Ovary (tissue), 9 donors: ENCODE data around the gene HACD2. TPM values are rescaled to one million over a fixed set of nuclear protein-coding genes. Genes with fewer than 3 reads are reported as not detected.

Experiments
- DNase-seq, 5 donors: peaks; one replicate each; pipeline ENCODE4 v3.0.0-alpha.2; 2019 to 2020
- H3K27ac ChIP-seq, 2 donors: fragments of 200-600 bp; one replicate each; pipeline versions ENCODE4 v1.5.1 to v1.8.0; 2019 to 2022
- H3K27me3 ChIP-seq: fragments of 200-600 bp; one replicate; pipeline ENCODE4 v1.8.0; 2022
- H3K36me3 ChIP-seq: fragments of 200-600 bp; sonication (generic); one replicate; pipeline ENCODE4 v1.5.1; 2019
- H3K4me1 ChIP-seq: one replicate; pipeline ENCODE4 v1.8.1; 2013; ENCODE audit warnings: mild to moderate bottlenecking, moderate library complexity; ENCODE audit not compliant: insufficient read depth
- H3K4me3 ChIP-seq: fragments of 200-600 bp; sonication (generic); one replicate; pipeline ENCODE4 v1.5.1; 2017
- H3K9me3 ChIP-seq, 2 donors: fragments of 200-600 bp in 1 of 2; sonication (generic) in 1 of 2; one replicate each; pipeline versions ENCODE4 v1.5.1 to v1.8.1; 2013 to 2019; ENCODE audit warnings: mild to moderate bottlenecking in 1 of 2, moderate library complexity in 1 of 2
- EP300 ChIP-seq: sonication (generic); formaldehyde crosslinking; IDR thresholded peaks from one replicate; pipeline ENCODE4 v1.6.1; 2017; ENCODE audit warnings: antibody characterized with exemption
- POLR2A ChIP-seq: fragments of 450-650 bp; IDR thresholded peaks from one replicate; pipeline ENCODE4 v1.6.1; 2017; ENCODE audit warnings: antibody characterized with exemption, mild to moderate bottlenecking, moderate library complexity
- WGBS, 3 donors: extraction: QIAGEN DNeasy Blood & Tissue Kit in 1 of 3; methylation state at CpG; one replicate each; pipeline versions ENCODE4 v1.1.5 to v1.1.7; 2013 to 2017; 5-methylcytosine and 5-hydroxymethylcytosine counted together
- intact Hi-C, 4 donors: fragments of 100-400 bp; cut with DNase I; formaldehyde crosslinking; loops; one replicate each; pipeline versions ENCODE4 v1.11.0 to v1.15.1; 2022 to 2023
- polyA plus RNA-seq, 2 donors: library from polyadenylated mRNA; stranded (reverse); fragments of 200-250 nt in 1 of 2; fragments of 350-450 nt in 1 of 2; fragmentation: Illumina TruSeq in 1 of 2; extraction: RNeasy Lipid Tissue Mini Kit (QIAGEN cat#74804) in 1 of 2; gene quantifications; one replicate each; pipeline ENCODE4 v1.2.3, GENCODE V29; 2013 to 2014
- total RNA-seq, 7 donors: library from RNA; depleted of rRNA in 2 of 7; stranded (reverse); fragments of >200 nt in 2 of 7; fragmentation: NEBNext Ultra II Directional in 3 of 7; extraction: Animal tissue kit (Norgen Biotek cat#: 25700) in 3 of 7; gene quantifications; one replicate each; pipeline versions ENCODE4 v1.1.0 to v1.2.4, GENCODE V29; 2016 to 2023
- TF ChIP-seq, protein P1 (sequence below), 3 donors: fragments of 450-650 bp in 2 of 3; fragments of 200-600 bp in 1 of 3; IDR thresholded peaks; one replicate each; pipeline versions ENCODE4 v1.5.1 to v1.8.0; 2016 to 2022; ENCODE audit warnings: antibody characterized with exemption in 3 of 3, mild to moderate bottlenecking in 1 of 3
- donor health status: DM: no; HTN: no; CAD: no; lungs with moderate emphysema.
- donor health status: DM: no; HTN: no; CAD: no.
- donor health status: Bipolar disorder and iron deficiency.
- donor health status: DM: yes; HTN: yes; CAD: no.
- donor health status: DM: no; HTN: no; CAD: no.
- donor health status: DM: yes; HTN: yes; CAD: no.

HACD2 gene
- total and polyA plus RNA-seq, 9 donors: 12.6 to 33.2 (median 20.9) TPM

DNA sequence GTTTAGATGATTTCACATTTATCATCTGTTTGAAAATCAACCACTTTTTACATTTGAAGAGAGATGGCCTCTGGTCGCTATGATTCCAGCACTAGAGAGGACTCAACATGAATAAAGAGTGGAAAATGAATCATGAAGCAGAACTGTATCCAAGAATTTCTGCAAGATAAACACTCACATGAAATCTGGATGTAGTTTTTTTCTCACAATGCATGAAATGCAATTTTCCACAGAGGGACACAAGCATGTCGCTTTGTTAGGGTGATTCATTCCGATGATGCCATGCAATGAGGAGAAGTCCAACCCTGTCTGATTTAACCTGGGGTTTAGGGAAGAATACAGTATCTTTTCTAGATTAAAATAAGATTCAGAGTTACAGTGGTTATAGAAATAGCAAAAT, 85.5 kb downstream of the HACD2 start:
- WGBS, 3 donors: 67 to 92% (median 84%) methylated on average over 3 of the region's 3 CpGs
- intact Hi-C loops: loop anchor here in 1 of 4 donors (10.0 kb wide), 1 partner anchor 65 kb away; no protein-coding TSS in a partner anchor
- DNase-seq: no peak

DNA sequence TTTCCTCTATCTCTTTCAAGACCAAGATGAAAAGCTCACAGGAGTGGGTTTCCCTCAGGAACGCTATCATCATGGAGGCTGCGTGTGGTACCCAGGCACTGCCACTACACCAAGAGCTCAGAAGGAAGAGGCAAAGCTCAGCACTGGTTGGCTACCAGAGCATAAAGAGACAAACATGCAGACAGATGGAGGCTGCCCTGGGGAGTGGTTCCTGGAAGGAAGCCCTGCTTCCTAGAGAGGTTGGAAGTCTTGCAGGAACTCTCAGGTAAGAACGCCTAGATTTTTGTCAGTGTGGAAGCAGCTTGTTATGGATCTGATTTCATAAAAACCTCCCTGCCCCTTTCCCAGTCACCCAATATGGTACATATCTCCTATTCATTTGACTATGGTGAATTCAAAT, 86.1 kb downstream of the HACD2 start:
- WGBS, 3 donors: 94 to 97% (median 96%) methylated on average over 3 of the region's 3 CpGs
- Histone ChIP-seq H3K27ac (no peak overlapping the region), H3K4me1 (no peaks in the 10 kb centered on the region), H3K27me3 (no peaks in the 10 kb centered on the region), H3K9me3 (no peaks in the 10 kb centered on the region), H3K4me3 (no peak overlapping the region), H3K36me3 (no peaks in the 10 kb centered on the region)
- TF ChIP-seq, protein P1, sequence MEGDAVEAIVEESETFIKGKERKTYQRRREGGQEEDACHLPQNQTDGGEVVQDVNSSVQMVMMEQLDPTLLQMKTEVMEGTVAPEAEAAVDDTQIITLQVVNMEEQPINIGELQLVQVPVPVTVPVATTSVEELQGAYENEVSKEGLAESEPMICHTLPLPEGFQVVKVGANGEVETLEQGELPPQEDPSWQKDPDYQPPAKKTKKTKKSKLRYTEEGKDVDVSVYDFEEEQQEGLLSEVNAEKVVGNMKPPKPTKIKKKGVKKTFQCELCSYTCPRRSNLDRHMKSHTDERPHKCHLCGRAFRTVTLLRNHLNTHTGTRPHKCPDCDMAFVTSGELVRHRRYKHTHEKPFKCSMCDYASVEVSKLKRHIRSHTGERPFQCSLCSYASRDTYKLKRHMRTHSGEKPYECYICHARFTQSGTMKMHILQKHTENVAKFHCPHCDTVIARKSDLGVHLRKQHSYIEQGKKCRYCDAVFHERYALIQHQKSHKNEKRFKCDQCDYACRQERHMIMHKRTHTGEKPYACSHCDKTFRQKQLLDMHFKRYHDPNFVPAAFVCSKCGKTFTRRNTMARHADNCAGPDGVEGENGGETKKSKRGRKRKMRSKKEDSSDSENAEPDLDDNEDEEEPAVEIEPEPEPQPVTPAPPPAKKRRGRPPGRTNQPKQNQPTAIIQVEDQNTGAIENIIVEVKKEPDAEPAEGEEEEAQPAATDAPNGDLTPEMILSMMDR (IDR thresholded peaks at IDR 0.05): no peak
- TF ChIP-seq EP300 (no peak), POLR2A (no peak)
- intact Hi-C loops: loop anchor here in 1 of 4 donors (10.0 kb wide), 1 partner anchor 66 kb away; no protein-coding TSS in a partner anchor
- no peak for DNase-seq

More for the DNA sequence above, 85.5 kb downstream of the HACD2 start:
- Histone ChIP-seq H3K27ac (no peak overlapping the region), H3K4me1 (no peaks in the 10 kb centered on the region), H3K9me3 (no peaks in the 10 kb centered on the region), H3K36me3 (no peaks in the 10 kb centered on the region), H3K27me3 (no peaks in the 10 kb centered on the region), H3K4me3 (no peak overlapping the region)
- TF ChIP-seq POLR2A (no peak), EP300 (no peak)
- TF ChIP-seq, protein P1 (IDR thresholded peaks at IDR 0.05): no peak

DNA sequence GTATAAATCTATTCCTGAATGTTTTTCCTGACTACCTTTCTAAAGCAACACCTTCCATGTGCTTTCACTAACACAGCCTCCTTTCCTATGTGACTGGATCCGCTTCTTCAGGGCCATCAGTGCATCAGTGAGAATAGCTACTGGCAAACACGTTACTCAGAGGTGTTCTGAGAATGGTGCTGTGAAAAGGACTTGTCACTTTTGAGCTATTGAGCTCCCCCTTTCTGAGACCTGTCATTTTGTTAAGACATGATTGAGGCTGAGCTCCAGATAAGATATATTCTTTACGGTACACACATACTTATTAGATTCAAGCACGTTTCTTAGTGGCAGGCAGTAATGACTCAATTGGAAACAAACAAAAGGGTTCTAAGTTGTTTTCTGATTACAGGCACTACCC, 90.9 kb downstream of the HACD2 start:
- no peak overlapping the region for H3K4me3 ChIP-seq
- no peaks in the 10 kb centered on the region for H3K27me3 ChIP-seq
- no peak for DNase-seq
- H3K36me3 ChIP-seq: no peaks in the 10 kb centered on the region
- TF ChIP-seq POLR2A (no peak), EP300 (no peak)
- TF ChIP-seq, protein P1 (IDR thresholded peaks at IDR 0.05): no peak
- no peaks in the 10 kb centered on the region for H3K9me3 ChIP-seq
- intact Hi-C loops: loop anchor here in 1 of 4 donors (10.0 kb wide), 1 partner anchor 71 kb away; no protein-coding TSS in a partner anchor
- no peak overlapping the region for H3K27ac ChIP-seq
- H3K4me1 ChIP-seq: peaks cover 2% of the 10 kb centered on the region
- WGBS, 3 donors: 74 to 89% (median 86%) methylated on average over 4 of the region's 4 CpGs

DNA sequence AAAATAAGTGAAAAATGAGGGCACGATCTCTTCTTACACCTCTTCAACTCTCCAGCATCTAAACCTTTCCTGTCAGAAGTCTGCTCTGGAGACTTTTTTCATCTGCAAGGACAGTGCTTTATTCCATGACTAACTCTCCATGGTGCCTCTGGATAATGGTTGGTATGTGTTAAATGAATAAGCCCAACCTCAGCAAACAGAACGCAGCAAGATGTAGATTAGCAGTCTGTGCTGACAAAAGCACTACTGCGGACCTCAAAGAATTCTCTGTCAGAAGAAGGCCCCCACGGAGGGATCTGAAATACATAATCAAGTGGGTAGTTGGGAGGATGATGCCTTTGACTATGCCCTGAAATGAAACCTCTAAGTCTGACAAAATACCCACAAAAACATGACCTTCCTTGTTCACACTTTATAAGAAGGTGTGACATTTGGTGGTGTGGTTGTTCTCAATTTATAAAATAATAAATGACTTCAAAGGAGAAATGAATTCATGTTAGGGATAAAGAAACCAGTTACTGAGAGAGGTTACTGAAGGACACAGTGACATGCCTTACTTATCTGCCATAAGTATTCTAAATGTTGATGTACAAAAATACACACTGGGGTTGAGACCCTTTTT, 92.8 kb downstream of the HACD2 start:
- no peak overlapping the region for H3K4me3 ChIP-seq
- H3K9me3 ChIP-seq: no peaks in the 10 kb centered on the region
- H3K4me1 ChIP-seq: peaks cover 2% of the 10 kb centered on the region
- WGBS, 3 donors: 67 to 73% (median 68%) methylated on average over 4 of the region's 4 CpGs
- no peak for TF ChIP-seq EP300
- TF ChIP-seq, protein P1 (IDR thresholded peaks at IDR 0.05): no peak
- TF ChIP-seq POLR2A: no peak
- H3K27me3 ChIP-seq: no peaks in the 10 kb centered on the region
- no peak for DNase-seq
- no peak overlapping the region for H3K27ac ChIP-seq
- intact Hi-C loops: loop anchor here in 1 of 4 donors (10.0 kb wide), 1 partner anchor 73 kb away; no protein-coding TSS in a partner anchor
- no peaks in the 10 kb centered on the region for H3K36me3 ChIP-seq
